Fibroblast of skin of scalp (primary cell): Measurements from ENCODE around the gene FAM136A. TPM values are rescaled to one million over a fixed set of nuclear protein-coding genes. Genes with fewer than 3 reads are reported as not detected.
A peak's percentile ranks its signal among the peaks of the same experiment; 100 is the strongest.
"Not testable (repeated sequence)": the region's sequence is repeated elsewhere in the genome, so short reads cannot be mapped to it uniquely, and the experiment has no call there.

Experiments
- DNase-seq: peaks from one replicate; pipeline ENCODE4 v3.0.0-alpha.2; 2013
- polyA plus RNA-seq, 2 experiments: library from polyadenylated mRNA; unstranded; fragments of 120-200 nt; gene quantifications; one replicate each; pipeline ENCODE4 v1.2.1, GENCODE V29; 2013; ENCODE audit not compliant: insufficient read length in 2 of 2

FAM136A gene
- 33.9 TPM for polyA plus RNA-seq (2013, experiment 1 of 2; ENCODE audit: insufficient read length)
- polyA plus RNA-seq (2013, experiment 2 of 2; ENCODE audit: insufficient read length) = 32.5 TPM

DNA sequence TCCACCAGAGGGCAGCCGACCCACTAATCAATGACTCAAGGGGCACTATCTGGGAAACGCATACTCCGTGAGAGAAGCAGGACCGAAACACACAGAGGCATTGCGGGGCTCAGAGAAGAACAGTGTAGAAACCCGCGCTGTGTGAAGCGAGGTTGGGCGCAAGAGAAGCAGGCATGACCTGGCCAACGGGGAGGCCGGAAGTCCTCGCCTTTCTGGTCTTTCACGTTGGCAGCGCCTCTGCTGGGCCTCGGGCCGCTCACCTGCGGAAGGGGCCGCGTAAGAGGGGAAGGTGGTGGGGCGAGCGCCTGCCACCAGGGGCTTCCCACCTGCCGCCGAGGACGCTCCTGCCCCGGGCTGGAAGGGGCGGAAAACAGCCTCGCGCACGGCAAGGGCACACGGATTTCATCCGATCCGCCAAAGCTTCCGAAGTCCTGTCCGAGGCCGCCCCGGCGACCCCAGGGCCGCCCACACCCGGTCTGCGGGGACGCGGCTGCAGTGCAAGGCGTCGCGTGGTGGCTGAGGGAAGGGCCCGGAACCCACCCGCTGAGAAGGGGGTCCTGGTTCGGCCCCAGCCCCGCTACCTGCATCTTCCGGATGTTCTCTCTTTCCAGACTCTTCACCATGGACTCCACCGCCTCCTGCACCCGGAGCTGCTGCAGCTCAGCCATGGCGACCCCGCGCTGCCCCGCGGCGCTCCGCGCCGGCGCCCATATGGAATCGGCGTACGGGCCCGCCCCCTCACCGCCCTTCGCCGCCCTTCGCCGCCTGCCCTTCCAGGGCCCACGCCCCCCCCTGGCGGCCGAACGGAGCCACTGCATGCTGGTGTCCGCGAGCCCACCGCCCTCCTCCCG lies at the start of gene FAM136A:
Gene FAM136A (minus strand): TSS at position 724 of the 851 bp plus-strand sequence. CDS start 56 bp downstream, at position 668.
- peak; percentile 79 for DNase-seq

DNA sequence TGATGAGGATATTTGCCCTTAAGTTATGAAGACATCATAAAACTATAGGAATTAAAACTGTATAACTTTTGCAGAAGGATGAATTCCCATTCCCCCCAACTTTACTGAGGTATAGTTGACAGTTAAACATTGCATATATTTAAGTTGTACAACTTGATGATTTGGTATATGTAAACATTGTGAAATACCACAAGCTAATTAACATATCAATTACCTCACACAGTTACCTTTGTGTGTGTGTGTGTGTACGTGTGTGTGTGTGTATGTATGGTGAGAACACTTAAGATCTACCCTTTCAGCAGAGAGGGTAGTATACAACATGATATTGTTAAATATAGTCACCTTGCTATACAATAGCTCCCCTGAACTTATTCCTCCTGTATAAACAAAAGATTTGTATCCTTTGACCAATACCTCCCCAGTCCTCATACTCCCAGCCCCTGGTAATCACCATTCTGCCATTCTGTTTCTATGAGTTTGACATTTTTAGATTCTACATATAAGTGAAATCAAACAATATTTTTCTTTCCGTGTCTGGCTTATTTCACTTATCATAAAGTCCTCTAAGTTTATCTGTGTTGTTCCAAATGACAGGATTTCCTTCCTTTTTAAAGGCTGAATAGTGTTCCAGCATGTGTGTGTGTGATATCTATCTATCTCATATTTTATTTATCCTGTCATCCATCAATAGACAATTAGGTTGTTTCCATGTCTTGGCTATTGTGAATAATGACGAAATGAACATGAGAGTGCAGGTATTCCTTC lies 48.2 kb upstream of the FAM136A start:
- no peak for DNase-seq

DNA sequence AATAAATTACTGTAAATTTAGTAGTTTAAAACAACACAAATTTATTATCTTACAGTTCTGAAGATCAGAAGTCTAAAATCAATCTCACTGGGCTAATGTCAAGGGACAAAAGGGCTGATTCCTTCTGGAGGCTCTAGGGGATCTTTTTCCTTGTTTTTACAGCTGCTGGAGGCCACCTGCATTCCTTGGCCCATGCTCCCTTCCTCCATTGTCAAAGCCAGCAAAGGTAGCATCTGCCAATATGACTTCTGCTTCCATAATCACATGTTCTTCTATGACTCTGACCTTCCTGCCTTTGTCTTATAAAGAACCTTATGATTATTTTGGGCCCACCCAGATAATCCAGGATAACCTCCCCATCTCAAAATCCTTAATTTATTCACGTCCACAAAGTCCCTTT lies 46.0 kb upstream of the FAM136A start:
- no peak for DNase-seq

DNA sequence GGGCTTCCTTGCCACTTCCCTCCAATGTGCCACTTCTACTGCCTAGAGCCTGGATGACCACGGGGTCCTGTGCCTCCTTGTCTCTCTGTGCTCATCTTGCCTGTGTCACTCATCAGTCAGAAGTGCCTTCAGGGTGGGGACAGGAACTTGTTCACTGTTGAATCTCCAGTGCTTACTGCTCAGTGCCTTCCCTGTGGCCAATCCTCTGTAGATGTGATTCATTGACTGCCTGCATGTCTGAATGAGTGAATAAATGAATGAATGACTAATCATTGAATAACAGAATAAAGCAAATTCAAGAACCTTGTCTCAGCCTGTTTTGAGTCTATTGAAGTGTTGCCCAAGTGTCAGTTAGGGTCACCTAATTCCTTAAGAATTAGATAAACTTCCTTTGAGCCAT lies 42.3 kb upstream of the FAM136A start:
- peak; percentile 2 for DNase-seq

DNA sequence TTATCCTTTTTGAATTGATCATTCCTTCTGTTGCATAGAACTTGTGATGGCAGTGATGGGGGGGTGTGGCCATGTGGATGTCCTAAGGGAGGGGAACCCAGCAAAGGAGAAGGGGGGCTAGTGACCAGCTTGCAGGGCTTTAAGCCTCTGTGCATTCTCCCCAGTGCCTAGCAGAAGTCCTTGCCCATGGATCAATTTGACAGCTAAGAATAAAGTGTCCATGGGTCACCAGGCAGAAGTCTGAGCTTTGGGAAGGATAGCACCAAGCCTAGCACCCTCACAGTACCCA lies 39.6 kb upstream of the FAM136A start:
- DNase-seq = no peak

DNA sequence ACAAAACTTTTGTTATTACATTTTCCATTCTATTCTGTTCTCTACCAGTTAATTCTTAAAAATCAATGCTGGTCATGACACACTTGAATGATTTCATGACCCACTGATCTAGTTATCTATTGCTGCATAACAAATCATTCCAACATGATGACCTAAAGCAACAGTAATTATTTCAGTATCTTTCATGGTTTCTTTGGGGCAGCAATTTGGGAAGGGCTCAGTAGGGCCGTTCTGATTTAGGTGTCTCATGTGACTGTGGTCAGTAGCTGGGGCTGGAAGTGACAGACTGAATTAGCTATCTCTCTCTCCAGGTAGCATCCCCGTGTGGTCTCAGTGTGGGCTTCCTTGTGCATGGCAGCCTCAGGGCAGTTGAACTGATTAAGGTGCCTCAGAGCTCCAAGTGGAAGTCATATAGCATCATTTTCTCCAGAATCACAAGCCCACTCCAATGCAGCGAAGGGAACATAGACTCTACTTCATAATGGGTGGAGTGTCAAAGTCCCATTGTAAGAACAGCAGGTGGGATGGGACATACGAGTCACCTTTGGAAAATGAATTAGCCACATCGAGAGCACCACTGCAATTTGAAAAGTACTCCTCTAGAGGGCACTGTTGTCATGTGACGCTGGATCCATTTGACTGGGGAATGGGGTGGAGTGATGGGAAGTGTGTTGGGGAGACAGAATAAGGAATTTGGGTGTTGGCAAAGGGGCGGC lies 39.1 kb upstream of the FAM136A start:
- DNase-seq = peak; percentile 46

DNA sequence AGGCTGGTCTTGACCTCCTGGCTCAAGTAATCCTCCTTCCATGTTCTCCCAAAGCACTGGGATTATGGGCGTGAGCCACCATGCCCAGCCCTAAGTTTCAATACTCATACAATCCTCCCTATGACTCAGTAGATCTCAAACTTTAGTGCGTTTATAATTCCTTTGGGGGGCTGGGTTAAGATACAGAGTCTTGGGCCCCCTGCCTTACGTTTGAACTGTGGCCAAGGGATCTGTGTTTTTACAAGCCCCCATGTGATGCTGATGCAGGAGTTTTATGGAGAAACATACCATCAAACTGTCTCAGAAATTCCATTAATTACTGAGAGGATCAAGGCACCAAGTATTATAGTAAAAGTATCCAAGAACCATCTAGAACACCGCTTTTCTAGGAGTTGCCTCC lies 38.2 kb upstream of the FAM136A start:
- peak; percentile 16 for DNase-seq

DNA sequence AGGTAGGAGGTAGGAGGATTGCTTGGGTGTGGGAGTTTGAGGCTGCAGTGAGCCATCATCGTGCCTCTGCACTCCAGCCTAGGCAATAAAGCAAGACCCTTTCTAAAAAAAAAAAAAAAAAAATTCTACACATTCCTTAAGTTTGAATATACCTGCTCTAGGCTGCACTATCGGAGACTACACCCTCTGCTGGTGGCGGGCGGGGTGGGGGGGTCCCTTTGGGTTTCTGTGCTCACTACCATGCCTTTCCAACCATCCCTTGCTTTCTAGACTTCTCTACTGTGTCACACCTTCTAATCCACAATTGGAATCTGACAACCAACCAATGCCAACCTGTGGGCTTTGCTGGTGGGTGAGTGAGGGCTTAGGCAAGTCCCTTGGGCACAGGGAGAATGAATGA lies 34.7 kb upstream of the FAM136A start:
- no peak for DNase-seq

DNA sequence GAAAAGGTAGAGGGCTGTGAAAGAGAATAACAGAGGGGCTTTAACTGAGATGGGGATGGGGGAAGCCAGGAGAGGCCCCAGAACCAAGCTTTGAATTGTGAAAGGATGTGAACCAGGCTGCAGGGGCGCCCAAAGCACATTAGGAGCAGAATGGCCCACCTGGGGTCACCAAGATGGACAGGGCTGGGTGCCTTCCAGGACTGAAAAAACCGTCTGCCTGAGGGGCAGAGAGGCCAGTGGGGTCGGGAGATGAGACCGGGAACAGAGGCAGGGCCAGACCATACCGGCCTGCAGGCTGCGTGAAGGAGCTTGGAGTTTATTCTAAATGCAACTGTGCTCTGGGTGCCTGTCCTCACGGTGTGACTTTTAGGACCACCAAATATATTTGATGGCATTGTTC lies 29.1 kb upstream of the FAM136A start:
- no peak for DNase-seq

DNA sequence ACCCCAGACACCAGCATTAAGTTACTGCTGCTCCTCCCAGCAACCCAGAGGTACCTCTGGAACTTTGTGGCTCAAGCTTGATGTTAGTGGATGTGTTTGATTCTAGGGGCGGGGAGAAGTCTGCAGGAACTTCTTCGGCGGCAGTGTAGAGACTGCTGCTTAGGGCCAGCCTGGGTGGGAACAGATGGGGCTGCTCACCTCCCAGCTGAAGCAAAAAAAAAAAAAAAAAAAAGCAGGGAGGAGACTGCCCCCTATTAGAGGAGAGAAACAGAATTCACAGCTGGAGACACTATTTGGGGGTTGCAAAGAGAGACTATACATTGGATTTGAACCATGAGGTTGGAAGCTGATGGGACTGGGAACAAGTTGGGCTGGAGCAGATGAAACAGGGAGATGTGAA lies 28.6 kb upstream of the FAM136A start:
- DNase-seq = no peak

DNA sequence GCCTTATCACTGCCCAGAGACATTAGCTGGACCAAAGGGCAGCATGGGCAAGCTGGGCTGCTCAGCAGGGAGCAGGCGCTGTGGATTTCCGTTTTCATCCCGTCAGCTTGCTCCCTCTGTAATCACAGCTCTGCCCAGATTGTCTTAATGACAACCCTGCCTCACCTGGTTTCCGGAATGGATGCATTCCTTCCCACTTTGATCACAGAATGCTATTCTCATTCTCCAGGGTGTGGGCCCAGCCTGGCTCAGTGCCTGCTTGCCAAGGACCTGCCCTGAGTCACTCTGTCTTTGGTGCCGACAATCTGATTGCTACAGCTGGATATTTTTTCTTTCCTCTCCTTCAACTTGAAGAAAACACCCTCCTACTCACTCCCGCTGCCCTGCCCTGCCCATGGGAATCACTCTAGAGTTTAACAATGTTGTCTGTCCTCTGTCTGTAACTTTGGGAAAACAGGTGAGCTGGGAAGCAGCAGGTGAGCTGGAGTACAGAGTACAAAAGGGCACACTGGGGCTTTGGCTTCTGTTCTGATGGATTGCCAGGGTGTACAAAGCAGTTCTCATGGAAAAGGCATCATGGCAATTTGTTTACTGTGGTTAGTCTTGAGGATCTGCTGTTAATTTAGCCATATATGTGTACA lies 27.2 kb upstream of the FAM136A start:
- peak; percentile 4 for DNase-seq

DNA sequence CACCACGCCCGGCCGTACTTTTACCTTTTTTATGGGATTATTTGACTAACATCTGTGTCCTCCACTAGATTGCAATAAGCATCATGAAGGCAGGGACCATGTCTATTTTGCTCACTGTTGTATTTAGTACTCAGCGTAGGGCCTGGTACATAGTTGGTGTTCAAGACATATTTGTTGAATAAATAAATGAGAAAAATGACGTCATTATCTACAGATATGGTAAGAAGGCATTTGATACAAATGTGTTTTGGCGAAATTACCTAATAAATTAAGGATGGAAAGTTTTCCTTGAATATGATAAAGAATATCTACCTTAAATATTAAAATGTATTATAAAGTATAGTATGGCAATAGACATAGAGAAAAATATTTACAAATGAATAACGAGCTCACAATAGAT lies 24.0 kb upstream of the FAM136A start:
- no peak for DNase-seq

DNA sequence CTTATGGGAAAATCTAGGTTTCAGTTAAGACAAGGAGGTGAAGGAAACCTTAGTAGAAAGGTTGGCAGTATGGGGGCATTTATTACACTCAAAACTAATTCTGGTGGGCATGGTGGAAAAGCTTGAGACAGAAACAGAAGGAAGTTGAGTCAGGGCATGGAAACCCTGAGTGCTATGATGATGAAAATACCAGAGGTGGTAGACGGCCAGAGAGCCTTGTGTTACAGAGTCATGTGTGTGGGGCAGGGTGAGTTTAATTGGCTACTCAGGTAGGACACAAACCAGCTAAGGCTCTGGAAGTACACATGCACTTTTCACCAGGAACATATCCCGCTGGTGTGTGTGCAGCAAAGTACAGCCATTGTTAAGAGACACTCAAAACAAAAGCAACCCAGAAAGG lies 20.7 kb upstream of the FAM136A start:
- no peak for DNase-seq

DNA sequence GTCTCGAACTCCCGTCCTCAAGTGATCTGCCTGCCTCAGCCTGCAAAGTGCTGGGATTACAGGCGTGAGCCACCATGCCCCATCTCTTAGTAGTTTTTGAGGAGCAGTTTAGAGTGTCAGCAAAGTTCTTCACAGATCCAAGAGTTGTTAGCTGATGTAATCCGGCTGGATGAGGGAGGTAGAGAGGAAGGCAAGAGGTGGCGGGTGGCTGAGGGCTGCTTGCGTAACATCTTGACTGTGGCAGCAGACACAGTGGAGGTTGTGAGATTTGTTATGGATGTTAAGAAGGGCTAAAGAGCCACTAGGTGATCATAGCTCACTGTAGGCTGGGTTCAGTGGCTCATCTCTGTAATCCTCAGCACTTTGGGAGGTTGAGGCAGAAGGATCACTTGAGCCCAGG lies 19.5 kb upstream of the FAM136A start:
- DNase-seq = no peak

DNA sequence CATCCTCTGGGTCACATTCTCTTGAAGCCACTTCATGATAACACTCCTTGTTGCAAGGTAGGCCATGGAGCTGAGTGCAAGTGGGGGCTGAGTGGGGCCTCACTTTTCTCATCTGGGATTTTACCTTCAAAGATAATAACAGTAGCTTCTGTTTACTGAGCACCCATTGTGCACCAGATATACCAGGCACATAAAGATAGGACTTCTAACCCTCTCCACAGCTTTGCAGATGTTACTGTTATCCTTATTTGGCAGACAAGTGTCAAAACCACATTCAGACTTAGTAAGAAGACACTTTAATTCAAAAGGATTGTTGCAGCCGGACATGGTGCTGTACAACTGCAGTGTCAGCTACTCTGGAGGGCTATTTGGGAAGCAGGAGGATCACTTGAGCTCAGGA lies 12.8 kb upstream of the FAM136A start:
- DNase-seq = no peak

DNA sequence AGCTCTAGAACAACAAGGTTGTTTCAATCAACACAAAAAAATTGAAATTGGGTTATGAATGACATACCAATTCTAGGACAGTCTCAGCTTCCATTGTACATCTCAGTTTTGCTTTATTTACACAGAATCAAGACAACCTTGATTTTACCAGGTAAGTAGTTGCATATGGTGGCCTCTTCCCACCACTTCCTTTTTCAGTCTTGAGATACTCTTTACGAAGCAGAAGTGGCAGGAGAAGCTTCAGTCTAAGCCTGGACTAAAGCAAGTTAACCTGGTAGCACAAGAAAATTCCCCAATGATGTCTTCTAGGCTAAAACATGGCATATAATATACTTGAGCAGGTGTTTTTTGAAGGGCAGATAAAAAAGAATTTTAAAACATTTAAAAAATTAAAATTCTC lies 10.7 kb upstream of the FAM136A start:
- no peak for DNase-seq

DNA sequence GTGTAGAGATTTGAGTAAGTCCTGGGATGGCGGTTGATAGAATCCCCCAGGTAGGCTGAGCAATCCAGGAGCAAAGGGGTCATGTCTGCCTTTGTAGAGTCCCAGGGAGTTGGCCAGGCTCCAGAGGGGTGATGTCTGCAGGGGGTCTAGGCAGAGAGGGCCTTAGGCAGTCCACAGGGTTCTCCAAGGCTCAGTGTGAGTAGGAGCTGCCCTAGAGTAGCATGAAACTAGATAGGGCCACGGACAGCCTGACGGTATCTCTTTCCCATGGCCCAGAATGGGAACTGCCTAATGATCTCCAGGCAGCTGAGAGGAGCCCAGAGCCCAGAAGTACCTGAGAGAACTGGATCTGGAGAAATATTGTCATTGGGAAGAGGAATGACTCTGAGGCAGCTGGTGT lies 9.0 kb upstream of the FAM136A start:
- no peak for DNase-seq

DNA sequence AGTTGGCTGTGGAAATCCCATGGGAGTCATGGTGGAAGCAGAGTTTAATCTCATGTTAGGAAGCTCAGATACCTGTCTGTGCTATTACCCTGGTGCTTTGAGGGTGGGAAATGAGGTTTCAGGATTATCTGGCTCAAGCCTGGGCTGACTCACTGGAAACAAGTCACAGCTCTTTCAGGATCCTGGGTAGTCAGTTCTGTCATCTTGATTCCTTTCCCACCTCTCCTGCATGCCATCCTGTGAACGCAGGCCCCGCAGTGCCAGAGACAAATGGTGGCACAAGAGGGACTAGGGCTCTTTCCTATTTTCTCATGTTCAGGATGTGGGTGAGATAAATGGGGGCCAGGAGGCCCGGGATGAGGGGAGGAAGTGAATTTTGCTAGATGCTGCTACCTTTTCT lies 3.7 kb upstream of the FAM136A start:
- DNase-seq = no peak

DNA sequence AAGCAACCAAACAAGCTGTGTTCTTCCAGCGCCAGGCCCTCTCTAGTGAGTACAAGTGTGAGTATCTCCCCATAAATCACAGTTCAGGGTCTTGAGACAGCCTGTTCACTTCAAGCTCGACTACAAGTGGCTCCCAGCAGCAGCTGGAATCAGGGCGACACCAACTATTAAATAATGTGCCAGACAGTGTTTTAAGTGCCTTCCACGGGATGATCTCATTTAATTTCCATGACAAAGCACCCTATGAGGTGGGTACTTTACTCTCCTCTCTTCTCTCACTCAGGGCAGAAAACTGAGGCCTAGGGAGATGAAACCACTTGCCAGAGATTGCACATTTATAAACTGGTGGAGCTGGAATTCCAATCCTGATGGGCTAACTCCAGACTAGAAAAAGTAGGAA lies 2.6 kb upstream of the FAM136A start:
- DNase-seq = no peak

DNA sequence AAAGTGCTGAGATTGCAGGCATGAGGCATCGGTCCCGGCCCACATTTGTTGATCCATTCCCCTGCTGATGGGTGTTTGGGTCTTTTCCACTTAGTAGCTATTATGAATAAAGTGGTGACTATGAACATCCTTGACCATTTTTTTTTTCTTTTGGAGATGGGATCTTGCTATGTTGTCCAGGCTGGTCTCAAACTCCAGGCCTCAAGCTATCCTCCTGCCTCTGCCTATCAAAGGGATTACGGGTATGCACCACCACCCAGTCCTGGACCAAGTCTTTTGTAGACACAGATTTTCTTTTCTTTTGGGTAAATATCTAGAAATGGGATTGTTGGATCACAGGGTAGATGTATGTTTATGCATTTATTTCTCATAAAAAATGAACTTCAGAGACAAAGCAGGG lies 1.3 kb upstream of the FAM136A start:
- DNase-seq = no peak

DNA sequence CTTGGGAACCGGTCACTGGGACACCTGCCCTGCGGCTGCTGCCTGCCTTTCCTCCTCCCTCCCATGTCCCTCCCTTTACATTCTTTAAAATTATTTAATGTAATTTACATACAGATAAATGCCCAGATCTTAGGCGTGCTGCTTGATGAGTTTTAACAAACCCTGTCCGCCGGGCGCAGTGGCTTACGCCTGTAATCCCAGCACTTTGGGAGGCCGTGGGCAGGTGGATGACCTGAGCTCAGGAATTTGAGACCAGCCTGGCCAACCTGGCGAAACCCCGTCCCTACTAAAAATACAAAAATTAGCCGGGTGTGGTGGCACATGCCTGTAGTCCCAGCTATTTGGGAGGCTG lies 304 bp upstream of the FAM136A start:
- not testable (repeated sequence) for DNase-seq

DNA sequence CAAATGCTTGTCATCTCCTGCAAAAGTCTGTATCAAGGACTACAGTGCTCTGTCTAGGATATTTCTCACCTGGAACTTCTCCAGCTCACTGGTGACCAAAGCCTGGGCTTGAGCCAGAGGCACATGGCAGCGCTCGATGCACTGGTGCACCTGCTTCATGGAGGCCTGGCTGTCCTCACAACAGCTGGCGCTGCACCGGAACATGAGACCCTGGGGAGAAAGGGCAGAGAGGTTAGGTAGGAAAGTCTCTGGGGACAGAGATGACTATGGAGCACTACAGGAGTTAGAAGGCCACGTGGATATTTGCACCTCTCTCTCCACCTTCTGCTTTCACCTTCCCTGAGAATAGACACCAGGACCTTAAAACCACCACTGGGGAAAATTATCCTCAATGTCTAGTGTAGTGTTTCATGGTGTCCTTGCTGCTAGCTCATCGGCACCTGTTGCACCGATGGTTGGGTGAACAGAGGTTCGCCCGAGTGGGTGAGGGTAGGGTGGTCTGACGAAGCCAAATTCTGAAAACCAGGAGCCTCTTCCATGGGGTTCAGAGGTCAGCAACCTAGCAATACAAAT lies 1.0 kb downstream of the FAM136A start:
- DNase-seq = no peak

DNA sequence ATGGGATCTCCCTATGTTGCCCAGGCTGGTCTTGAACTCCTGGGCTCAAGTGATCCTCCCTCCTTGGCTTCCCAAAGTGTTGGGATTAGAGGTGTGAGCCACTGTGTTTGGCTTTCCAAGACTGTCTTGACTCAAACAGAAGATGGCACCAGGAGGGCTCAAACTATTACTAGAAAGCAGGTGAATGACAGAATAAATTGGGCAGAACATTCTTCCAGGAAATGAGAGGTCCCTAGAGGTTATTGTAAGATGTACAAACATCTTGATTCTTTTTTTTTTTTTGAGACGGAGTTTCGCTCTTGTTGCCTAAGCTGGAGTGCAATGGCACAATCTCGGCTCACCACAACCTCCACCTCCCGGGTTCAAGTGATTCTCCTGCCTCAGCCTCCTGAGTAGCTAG lies 4.0 kb downstream of the FAM136A start:
- not testable (repeated sequence) for DNase-seq
